AG04450 (cell line): ENCODE results near the gene C6orf120. TPM values are rescaled to one million over a fixed set of nuclear protein-coding genes. Genes with fewer than 3 reads are reported as not detected.
A peak's percentile ranks its signal among the peaks of the same experiment; 100 is the strongest.

Source experiments
- CTCF ChIA-PET: fragments of 300-600, 350-600 bp; formaldehyde crosslinking; extraction: SDS; loops from one replicate; lab custom pipeline; 2022; ENCODE audit warnings: antibody characterized with exemption, inconsistent platforms; lab: Charles Lee
- POLR2A ChIA-PET: fragments of 350-600 bp; formaldehyde crosslinking; extraction: SDS; loops from one replicate; lab custom pipeline; 2021; ENCODE audit warnings: antibody characterized with exemption, inconsistent platforms; lab: Yijun Ruan, JAX
- DNase-seq: peaks from one replicate; pipeline ENCODE4 v3.0.0-alpha.2; 2011; ENCODE audit warnings: low read depth, low spot score
- H3K27ac ChIP-seq: one replicate; pipeline ENCODE4 v1.5.1; 2012; ENCODE audit warnings: low read depth, low read length, control low read depth
- H3K27me3 ChIP-seq: one replicate; pipeline ENCODE4 v1.6.0; 2012; ENCODE audit warnings: low read length; ENCODE audit not compliant: control insufficient read depth, insufficient read depth
- H3K4me3 ChIP-seq: 2 replicates; pipeline ENCODE4 v1.5.1; 2011; ENCODE audit warnings: mild to moderate bottlenecking, low read depth, low read length, control low read depth
- H3K9me3 ChIP-seq: 2 replicates; pipeline ENCODE4 v1.5.1; 2012; ENCODE audit warnings: low read length; ENCODE audit not compliant: control insufficient read depth, insufficient read depth
- polyA plus RNA-seq: library from polyadenylated mRNA; depleted of rRNA; stranded (reverse); fragments of >200 nt; gene quantifications from 2 replicates; pipeline ENCODE4 v1.2.3, GENCODE V29; 2011
- TF ChIP-seq, protein P1 (sequence below): IDR thresholded peaks from 2 replicates; pipeline ENCODE4 v1.5.1; 2011; ENCODE audit warnings: low read depth, low read length, control low read depth, inconsistent platforms

The C6orf120 gene
- polyA plus RNA-seq, 1 experiment, result 35.9 TPM

- POLR2A ChIA-PET, result interaction anchor here (1.2 to 1.3 kb wide), 2 partner anchors 23 to 26 kb away, joined by 5 to 6 read pairs; partner anchors contain the start of genes C6orf120 and WDR27
- TF ChIP-seq, protein P1, sequence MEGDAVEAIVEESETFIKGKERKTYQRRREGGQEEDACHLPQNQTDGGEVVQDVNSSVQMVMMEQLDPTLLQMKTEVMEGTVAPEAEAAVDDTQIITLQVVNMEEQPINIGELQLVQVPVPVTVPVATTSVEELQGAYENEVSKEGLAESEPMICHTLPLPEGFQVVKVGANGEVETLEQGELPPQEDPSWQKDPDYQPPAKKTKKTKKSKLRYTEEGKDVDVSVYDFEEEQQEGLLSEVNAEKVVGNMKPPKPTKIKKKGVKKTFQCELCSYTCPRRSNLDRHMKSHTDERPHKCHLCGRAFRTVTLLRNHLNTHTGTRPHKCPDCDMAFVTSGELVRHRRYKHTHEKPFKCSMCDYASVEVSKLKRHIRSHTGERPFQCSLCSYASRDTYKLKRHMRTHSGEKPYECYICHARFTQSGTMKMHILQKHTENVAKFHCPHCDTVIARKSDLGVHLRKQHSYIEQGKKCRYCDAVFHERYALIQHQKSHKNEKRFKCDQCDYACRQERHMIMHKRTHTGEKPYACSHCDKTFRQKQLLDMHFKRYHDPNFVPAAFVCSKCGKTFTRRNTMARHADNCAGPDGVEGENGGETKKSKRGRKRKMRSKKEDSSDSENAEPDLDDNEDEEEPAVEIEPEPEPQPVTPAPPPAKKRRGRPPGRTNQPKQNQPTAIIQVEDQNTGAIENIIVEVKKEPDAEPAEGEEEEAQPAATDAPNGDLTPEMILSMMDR, result no peak
- peak within 1 kb of the TSS; percentile 83 for H3K27ac ChIP-seq
- DNase-seq, result no peak
- peak within 1 kb of the TSS; percentile 71 for H3K4me3 ChIP-seq
- CTCF ChIA-PET, result no interaction called here
- H3K9me3 ChIP-seq, result no peaks in the 10 kb centered on the region; the same call in 1 of the 2 replicates
- H3K27me3 ChIP-seq, result no peaks in the 10 kb centered on the region
These were observed 22.7 kb downstream of the C6orf120 start, which contains the start of gene PHF10 for GRCh38 chr6:169724494-169725124. Gene PHF10 (minus strand): TSS chr6:169724500. CDS start chr6:169723931, 569 bp downstream.

DNA sequence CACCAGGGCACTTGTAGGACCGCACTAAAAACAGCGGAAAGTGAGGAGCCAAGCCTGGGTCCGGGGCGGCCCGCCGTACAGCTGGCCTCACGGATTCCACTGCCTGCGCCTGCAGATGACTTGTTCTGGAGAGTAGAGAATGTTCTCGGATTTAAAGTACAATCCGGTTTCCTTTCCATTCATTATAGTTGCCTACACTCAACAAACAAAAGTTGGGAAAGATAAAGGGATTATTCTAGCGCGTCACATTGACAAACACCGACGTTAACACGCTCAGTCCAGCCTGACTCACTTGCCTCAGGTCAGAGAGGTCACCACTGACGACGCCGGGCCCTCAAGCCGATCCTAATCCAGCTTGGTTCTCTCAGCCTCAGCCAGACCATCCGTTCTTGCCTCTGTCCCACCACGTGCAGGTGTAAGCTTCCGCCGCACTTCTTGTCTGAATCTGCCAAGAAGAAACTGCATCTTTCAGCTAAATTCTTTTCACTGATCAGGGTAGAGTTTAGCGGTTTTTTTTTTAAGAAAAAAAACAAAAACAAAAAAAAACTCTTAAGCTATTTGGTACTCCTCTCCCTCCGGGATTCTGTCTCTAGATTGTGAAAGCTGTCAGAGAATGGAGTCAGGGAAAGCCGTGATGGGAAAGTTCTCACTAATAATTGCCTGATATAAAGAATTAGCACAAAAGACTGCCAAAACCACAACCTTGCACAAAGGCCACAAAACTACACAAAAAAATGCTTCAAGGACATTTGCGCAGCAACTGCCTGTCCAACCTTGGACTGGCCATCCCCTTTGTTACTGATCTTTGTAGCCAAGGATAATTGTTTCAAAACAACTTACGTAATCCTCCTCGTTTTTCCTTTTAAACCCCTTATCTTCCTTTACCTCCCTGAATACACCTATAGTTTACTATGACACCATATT lies 23.5 kb downstream of the C6orf120 start:
- Histone ChIP-seq H3K27ac (peak overlapping the region; percentile 83), H3K27me3 (no peaks in the 10 kb centered on the region), H3K4me3 (peak overlapping the region; percentile 64), H3K9me3 (no peaks in the 10 kb centered on the region; the same call in 1 of the 2 replicates)
- POLR2A ChIA-PET, result interaction anchor here (1.2 to 1.3 kb wide), 2 partner anchors 24 to 25 kb away, joined by 5 to 6 read pairs; partner anchors contain the start of genes C6orf120 and WDR27
- CTCF ChIA-PET, result interaction anchor here (1.8 kb wide), 1 partner anchor 107 kb away, joined by 5 read pairs; no protein-coding TSS in a partner anchor
- TF ChIP-seq, protein P1, result no peak
- peak; percentile 49 for DNase-seq

- TF ChIP-seq, protein P1, result no peak
- no peaks in the 10 kb centered on the region for H3K27me3 ChIP-seq
- ChIA-PET POLR2A (interaction anchor here (1.2 kb wide), 1 partner anchor 24 kb away, joined by 6 read pairs; no protein-coding TSS in a partner anchor), CTCF (interaction anchor here (1.8 kb wide), 1 partner anchor 106 kb away, joined by 5 read pairs; no protein-coding TSS in a partner anchor)
- DNase-seq, result no peak
- H3K9me3 ChIP-seq, result no peaks in the 10 kb centered on the region; the same call in 1 of the 2 replicates
- H3K27ac ChIP-seq, result no peak overlapping the region
- H3K4me3 ChIP-seq, result no peak overlapping the region
These were observed 24.1 kb downstream of the C6orf120 start for GRCh38 chr6:169726049-169726400.

DNA sequence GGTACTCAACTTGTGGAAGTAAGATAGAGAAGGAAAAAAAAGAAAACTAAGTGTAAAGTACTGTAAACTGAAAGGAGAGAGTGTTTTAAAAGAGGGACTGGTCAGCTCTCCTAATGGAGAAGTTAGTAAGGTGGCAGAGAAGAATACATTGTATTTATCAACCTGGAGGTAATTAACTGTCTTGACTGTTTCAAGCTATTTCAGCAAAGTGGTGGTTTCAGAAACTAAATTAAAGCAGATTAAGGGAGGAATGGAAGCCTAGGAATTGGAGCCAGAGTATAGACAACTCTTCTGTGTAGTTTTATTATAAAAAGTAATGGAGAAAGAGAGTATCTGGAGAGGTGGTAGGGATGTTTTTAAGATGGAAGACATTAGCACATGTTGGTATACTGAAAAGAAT lies 25.0 kb downstream of the C6orf120 start:
- CTCF ChIA-PET, result interaction anchor here (1.8 kb wide), 1 partner anchor 105 kb away, joined by 5 read pairs; no protein-coding TSS in a partner anchor
- TF ChIP-seq, protein P1, result no peak
- Histone ChIP-seq H3K4me3 (no peak overlapping the region), H3K27ac (no peak overlapping the region), H3K27me3 (no peaks in the 10 kb centered on the region), H3K9me3 (no peaks in the 10 kb centered on the region; the same call in 1 of the 2 replicates)
- no peak for DNase-seq
- POLR2A ChIA-PET, result no interaction called here
